HepG2 (cell line): ENCODE data around the gene CC2D1A. TPM values are rescaled to one million over a fixed set of nuclear protein-coding genes. Genes with fewer than 3 reads are reported as not detected.

ENCODE experiments used
- ARID2 ChIP-seq: sonication (generic); formaldehyde crosslinking; IDR thresholded peaks from 2 replicates; pipeline ENCODE4 v1.8.1; 2022; ENCODE audit warnings: mild to moderate bottlenecking, missing genetic modification reagents, borderline replicate concordance
- KDM4B ChIP-seq: sonication (generic); formaldehyde crosslinking; IDR thresholded peaks from 2 replicates; pipeline ENCODE4 v1.4.0; 2020; ENCODE audit warnings: missing genetic modification reagents
- MAFG ChIP-seq: sonication (generic); formaldehyde crosslinking; IDR thresholded peaks from 2 replicates; pipeline ENCODE4 v1.5.1; 2020; ENCODE audit warnings: mild to moderate bottlenecking, missing genetic modification reagents
- MTA3 ChIP-seq: sonication (generic); formaldehyde crosslinking; IDR thresholded peaks from 2 replicates; pipeline ENCODE4 v1.4.0; 2020; ENCODE audit warnings: missing genetic modification reagents
- MXD4 ChIP-seq: IDR thresholded peaks from 2 replicates; pipeline ENCODE4 v1.6.1; 2016; ENCODE audit warnings: mild to moderate bottlenecking, missing biosample characterization, missing genetic modification reagents
- NFATC3 ChIP-seq: sonication (generic); formaldehyde crosslinking; IDR thresholded peaks from 2 replicates; pipeline ENCODE4 v1.5.1; 2020; ENCODE audit warnings: mild to moderate bottlenecking, missing genetic modification reagents
- NFE2L1 ChIP-seq: sonication (generic); formaldehyde crosslinking; IDR thresholded peaks from 2 replicates; pipeline ENCODE4 v1.4.0; 2020; ENCODE audit warnings: missing genetic modification reagents, mild to moderate bottlenecking, borderline replicate concordance
- PAF1 ChIP-seq: IDR thresholded peaks from 2 replicates; pipeline ENCODE4 v1.6.1; 2016; ENCODE audit warnings: missing genetic modification reagents, missing compliant biosample characterization
- PHF8 ChIP-seq: sonication (generic); formaldehyde crosslinking; IDR thresholded peaks from 2 replicates; pipeline ENCODE4 v1.5.0; 2020; ENCODE audit warnings: missing genetic modification reagents
- RAD21 ChIP-seq: fragments of 450-650 bp; formaldehyde crosslinking; IDR thresholded peaks from 2 replicates; pipeline ENCODE4 v1.5.0; 2020; ENCODE audit warnings: mild to moderate bottlenecking
- SKI ChIP-seq: fragments of 450-650 bp; IDR thresholded peaks from one replicate; pipeline ENCODE4 v1.6.1; 2018; ENCODE audit warnings: mild to moderate bottlenecking; ENCODE audit not compliant: partially characterized antibody
- SYNCRIP ChIP-seq: fragments of 200-400 bp; formaldehyde crosslinking; IDR thresholded peaks from 2 replicates; pipeline ENCODE4 v1.6.1; 2018; ENCODE audit warnings: mild to moderate bottlenecking, low read depth, low read length; ENCODE audit not compliant: insufficient read depth
- TBP ChIP-seq: sonication (generic); formaldehyde crosslinking; IDR thresholded peaks from 2 replicates; pipeline ENCODE4 v1.5.0; 2020; ENCODE audit warnings: missing genetic modification reagents
- ZFYVE20 ChIP-seq: sonication (generic); formaldehyde crosslinking; IDR thresholded peaks from 2 replicates; pipeline ENCODE4 v1.8.0; 2023; ENCODE audit warnings: low read depth, mild to moderate bottlenecking, moderate library complexity, missing genetic modification reagents, borderline replicate concordance
- ZNF317 ChIP-seq: sonication (generic); formaldehyde crosslinking; IDR thresholded peaks from 2 replicates; pipeline ENCODE4 v1.5.0; 2020; ENCODE audit warnings: mild to moderate bottlenecking, missing genetic modification reagents
- ZNF337 ChIP-seq: sonication (generic); formaldehyde crosslinking; IDR thresholded peaks from 2 replicates; pipeline ENCODE4 v1.5.1; 2020; ENCODE audit warnings: missing genetic modification reagents, low read depth, mild to moderate bottlenecking, borderline replicate concordance
- ZNF564 ChIP-seq: sonication (generic); formaldehyde crosslinking; IDR thresholded peaks from 2 replicates; pipeline ENCODE4 v1.8.1; 2023; ENCODE audit warnings: mild to moderate bottlenecking, missing genetic modification reagents
- ZNF629 ChIP-seq: sonication (generic); formaldehyde crosslinking; conservative IDR thresholded peaks from 2 replicates; pipeline ENCODE4 v1.5.0; 2020; ENCODE audit warnings: missing genetic modification reagents
- ZNF644 ChIP-seq: IDR thresholded peaks from 2 replicates; pipeline ENCODE4 v1.6.1; 2016; ENCODE audit warnings: low read depth
- polyA plus RNA-seq, 8 experiments: library from polyadenylated mRNA; depleted of rRNA in 3 of 8; stranded (reverse) in 7 of 8; unstranded in 1 of 8; fragments of >200 nt; fragmentation: Illumina TruSeq in 4 of 8; extraction: Trizol in 4 of 8; gene quantifications; 2 replicates each; pipeline versions ENCODE4 v1.2.1 to v1.2.3, GENCODE V29; 2011 to 2016; ENCODE audit warnings: low read depth in 4 of 8, missing spikeins in 1 of 8, mixed read lengths in 1 of 8; ENCODE audit not compliant: insufficient read depth in 1 of 8
- total RNA-seq, 5 experiments: library from RNA; depleted of rRNA; stranded (reverse); fragments of >200 nt; fragmentation: Illumina TruSeq; extraction: Trizol; gene quantifications; 2 replicates each; pipeline ENCODE4 v1.2.3, GENCODE V29; 2016; ENCODE audit warnings: low read depth in 1 of 5
- TF ChIP-seq, protein P1 (sequence below): IDR thresholded peaks from 2 replicates; pipeline ENCODE4 v1.4.0; 2020; ENCODE audit warnings: mild to moderate bottlenecking, missing genetic modification reagents
- TF ChIP-seq, protein P2 (sequence below): sonication (generic); formaldehyde crosslinking; IDR thresholded peaks from 2 replicates; pipeline ENCODE4 v1.5.0; 2020; ENCODE audit warnings: mild to moderate bottlenecking, missing genetic modification reagents
- TF ChIP-seq, protein P3 (sequence below): sonication (generic); formaldehyde crosslinking; IDR thresholded peaks from 2 replicates; pipeline ENCODE4 v1.4.0; 2020; ENCODE audit warnings: missing genetic modification reagents, mild to moderate bottlenecking, borderline replicate concordance

The CC2D1A gene
- total and polyA plus RNA-seq, 2 of the 13 experiments (the other 11 are each of a cell fraction or from before 2014, with no cell fraction given) = 9.7 to 11.5 TPM

DNA sequence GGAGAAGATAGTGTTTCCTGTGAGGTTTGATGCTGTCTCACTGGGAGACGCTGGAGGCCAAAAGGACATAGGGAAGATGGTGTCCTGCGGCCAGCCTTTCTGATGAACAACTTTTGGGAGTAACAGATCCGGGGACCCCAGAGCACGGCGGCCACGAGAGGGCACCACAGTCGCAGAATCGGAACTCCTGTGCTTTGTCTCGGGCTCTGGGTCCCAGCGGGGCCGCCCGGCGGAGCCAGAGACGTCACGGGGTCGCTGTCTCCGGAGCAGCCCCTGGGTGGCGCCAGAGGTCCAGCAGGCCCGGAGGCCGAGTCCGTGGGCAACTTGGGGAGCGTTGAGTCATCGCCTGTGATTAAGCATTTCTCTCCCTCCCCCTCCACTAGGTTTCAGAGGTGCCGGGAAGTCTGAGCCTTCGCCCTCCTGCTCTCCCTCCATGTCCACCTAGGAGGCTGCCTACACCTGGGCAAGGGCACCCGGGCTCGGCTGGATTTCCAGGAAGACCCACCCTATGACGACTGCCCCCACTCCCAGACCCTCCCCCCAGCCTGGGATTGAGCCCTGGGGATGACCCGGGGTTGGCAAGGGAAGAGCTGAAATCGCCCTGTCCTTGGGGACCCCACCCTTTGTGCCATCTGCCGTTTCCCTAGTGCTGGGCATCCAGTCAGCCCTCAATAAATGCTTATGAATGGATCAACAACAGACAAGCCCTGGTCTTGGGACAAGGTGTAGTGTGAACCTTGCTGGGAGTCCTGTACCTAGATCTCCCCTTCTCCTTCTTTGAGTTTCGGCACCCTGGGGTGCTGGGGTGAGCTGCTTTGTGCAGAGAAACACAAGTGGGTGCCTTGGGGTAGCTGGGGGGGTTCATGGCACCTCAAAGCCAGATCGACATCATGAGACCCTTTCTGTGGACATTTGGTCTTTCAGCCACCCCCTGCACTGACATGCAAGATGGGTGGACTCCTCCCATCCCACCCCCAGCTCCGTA is 25.6 kb upstream of the CC2D1A start (continued):
- TF ChIP-seq, protein P1, sequence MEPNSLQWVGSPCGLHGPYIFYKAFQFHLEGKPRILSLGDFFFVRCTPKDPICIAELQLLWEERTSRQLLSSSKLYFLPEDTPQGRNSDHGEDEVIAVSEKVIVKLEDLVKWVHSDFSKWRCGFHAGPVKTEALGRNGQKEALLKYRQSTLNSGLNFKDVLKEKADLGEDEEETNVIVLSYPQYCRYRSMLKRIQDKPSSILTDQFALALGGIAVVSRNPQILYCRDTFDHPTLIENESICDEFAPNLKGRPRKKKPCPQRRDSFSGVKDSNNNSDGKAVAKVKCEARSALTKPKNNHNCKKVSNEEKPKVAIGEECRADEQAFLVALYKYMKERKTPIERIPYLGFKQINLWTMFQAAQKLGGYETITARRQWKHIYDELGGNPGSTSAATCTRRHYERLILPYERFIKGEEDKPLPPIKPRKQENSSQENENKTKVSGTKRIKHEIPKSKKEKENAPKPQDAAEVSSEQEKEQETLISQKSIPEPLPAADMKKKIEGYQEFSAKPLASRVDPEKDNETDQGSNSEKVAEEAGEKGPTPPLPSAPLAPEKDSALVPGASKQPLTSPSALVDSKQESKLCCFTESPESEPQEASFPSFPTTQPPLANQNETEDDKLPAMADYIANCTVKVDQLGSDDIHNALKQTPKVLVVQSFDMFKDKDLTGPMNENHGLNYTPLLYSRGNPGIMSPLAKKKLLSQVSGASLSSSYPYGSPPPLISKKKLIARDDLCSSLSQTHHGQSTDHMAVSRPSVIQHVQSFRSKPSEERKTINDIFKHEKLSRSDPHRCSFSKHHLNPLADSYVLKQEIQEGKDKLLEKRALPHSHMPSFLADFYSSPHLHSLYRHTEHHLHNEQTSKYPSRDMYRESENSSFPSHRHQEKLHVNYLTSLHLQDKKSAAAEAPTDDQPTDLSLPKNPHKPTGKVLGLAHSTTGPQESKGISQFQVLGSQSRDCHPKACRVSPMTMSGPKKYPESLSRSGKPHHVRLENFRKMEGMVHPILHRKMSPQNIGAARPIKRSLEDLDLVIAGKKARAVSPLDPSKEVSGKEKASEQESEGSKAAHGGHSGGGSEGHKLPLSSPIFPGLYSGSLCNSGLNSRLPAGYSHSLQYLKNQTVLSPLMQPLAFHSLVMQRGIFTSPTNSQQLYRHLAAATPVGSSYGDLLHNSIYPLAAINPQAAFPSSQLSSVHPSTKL (CRISPR knock-in tag) = no peak; the same call in 1 of the 2 replicates
- TF ChIP-seq ARID2 (CRISPR knock-in tag) (0 out of 2 replicates have a peak, but pooled peaks have one; percentile 68), ZNF629 (no peak), ZNF337 (CRISPR knock-in tag) (no peak), RAD21 (CRISPR knock-in tag) (peak; percentile 100), NFATC3 (no peak), NFE2L1 (CRISPR knock-in tag) (no peak), PAF1 (CRISPR knock-in tag) (no peak), TBP (no peak), ZFYVE20 (CRISPR knock-in tag) (no peak), MTA3 (CRISPR knock-in tag) (no peak), ZNF564 (CRISPR knock-in tag) (no peak), MAFG (CRISPR knock-in tag) (no peak), SKI (peak; percentile 79), ZNF317 (CRISPR knock-in tag) (peak; percentile 79; the same call in 1 of the 2 replicates), KDM4B (no peak), MXD4 (CRISPR knock-in tag) (peak; percentile 78), PHF8 (CRISPR knock-in tag) (peak; percentile 52), SYNCRIP (no peak), ZNF644 (no peak)
- TF ChIP-seq, protein P2, sequence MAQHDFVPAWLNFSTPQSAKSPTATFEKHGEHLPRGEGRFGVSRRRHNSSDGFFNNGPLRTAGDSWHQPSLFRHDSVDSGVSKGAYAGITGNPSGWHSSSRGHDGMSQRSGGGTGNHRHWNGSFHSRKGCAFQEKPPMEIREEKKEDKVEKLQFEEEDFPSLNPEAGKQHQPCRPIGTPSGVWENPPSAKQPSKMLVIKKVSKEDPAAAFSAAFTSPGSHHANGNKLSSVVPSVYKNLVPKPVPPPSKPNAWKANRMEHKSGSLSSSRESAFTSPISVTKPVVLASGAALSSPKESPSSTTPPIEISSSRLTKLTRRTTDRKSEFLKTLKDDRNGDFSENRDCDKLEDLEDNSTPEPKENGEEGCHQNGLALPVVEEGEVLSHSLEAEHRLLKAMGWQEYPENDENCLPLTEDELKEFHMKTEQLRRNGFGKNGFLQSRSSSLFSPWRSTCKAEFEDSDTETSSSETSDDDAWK (CRISPR knock-in tag) = no peak
- TF ChIP-seq, protein P3, sequence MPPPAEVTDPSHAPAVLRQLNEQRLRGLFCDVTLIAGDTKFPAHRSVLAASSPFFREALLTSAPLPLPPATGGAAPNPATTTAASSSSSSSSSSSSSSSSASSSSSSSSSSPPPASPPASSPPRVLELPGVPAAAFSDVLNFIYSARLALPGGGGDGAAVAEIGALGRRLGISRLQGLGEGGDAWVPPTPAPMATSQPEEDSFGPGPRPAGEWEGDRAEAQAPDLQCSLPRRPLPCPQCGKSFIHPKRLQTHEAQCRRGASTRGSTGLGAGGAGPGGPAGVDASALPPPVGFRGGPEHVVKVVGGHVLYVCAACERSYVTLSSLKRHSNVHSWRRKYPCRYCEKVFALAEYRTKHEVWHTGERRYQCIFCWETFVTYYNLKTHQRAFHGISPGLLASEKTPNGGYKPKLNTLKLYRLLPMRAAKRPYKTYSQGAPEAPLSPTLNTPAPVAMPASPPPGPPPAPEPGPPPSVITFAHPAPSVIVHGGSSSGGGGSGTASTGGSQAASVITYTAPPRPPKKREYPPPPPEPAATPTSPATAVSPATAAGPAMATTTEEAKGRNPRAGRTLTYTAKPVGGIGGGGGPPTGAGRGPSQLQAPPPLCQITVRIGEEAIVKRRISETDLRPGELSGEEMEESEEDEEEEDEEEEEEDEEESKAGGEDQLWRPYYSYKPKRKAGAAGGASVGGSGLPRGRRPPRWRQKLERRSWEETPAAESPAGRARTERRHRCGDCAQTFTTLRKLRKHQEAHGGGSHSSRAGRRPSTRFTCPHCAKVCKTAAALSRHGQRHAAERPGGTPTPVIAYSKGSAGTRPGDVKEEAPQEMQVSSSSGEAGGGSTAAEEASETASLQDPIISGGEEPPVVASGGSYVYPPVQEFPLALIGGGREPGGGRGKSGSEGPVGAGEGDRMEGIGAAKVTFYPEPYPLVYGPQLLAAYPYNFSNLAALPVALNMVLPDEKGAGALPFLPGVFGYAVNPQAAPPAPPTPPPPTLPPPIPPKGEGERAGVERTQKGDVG (CRISPR knock-in tag) = peak; percentile 38; the same call in 1 of the 2 replicates
